HG02884 (cell line): ENCODE results near the gene SLC39A10.
"Not testable (repeated sequence)": the region's sequence is repeated elsewhere in the genome, so short reads cannot be mapped to it uniquely, and the experiment has no call there.

Experiments
- ATAC-seq: cut with Tn5 transposase; IDR thresholded peaks from one replicate; pipeline ENCODE4 v1.9.1; 2021; ENCODE audit warnings: mild to moderate bottlenecking, moderate library complexity; ENCODE audit not compliant: unreplicated experiment

The SLC39A10 gene

DNA sequence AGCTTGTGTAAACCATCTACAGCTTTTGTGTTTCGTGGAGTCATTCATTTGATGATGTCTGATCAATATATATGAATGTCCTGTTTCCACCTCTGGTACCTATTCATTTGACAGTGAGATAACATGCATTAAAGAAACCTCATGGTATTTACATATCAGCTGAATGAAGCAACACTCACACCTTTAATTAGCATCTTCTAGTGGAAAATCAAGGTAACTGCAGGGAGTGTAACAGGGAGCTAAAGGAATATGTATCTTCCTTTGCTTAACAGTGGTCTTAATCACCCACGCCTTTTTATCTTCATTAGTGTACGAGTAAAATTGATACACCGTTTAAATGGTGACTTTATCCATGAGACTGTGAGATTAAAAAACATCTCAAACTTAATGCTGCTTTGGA lies 15.6 kb downstream of the SLC39A10 start:
- ATAC-seq = no peak

GRCh38 chr2:195674491-195675221 lies 17.6 kb downstream of the SLC39A10 start:
- no peak for ATAC-seq

DNA sequence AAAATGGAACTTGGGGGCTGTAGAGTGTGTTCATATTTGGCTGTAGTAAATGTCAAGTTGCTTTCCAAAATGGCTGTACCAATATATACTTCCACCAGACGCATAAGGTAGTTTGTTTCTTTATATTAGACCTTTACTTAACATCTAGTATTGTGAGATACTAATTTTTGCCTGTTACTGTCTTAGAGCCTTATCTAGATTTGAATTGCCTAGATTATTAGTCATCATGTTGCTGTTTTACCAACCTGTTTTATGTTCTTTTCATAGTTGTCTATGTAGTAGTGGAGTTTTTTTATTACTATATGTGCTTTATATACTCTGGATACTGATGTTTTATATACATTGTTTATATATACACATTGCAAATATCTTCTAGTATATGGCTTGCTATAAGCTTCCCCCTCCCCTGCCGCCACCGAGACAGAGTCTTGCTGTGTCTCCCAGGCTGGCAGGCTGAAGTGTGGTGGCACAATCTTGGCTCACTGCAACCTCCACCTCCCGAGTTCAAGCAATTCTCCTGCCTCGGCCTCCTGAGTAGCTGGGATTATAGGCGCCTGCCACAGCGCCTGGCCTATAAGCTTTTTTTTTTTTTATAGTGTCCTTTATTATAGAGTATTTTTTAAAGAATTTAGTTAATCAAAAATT lies 18.9 kb downstream of the SLC39A10 start:
- no peak for ATAC-seq

GRCh38 chr2:195677290-195677689 lies 20.3 kb downstream of the SLC39A10 start:
- no peak for ATAC-seq

GRCh38 chr2:195677884-195678283 lies 20.9 kb downstream of the SLC39A10 start:
- no peak for ATAC-seq

DNA sequence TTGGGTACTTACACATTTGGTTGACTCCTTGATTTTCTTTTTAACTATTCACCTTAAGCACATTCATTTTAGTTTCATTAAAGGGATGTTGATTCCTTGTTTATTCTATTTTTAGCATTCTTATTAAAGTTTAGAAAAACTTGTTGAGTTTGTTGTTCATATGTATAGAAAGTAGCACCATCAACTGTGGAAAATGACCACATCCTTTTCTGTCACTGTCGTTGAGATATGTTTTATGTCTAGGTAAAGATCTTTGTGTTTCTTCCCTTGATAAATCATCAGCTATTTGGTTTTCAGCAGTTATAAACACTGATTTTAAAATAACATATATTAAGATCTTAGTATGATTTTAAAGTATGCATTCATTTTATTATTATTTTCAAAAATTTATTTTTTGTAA lies 25.1 kb downstream of the SLC39A10 start:
- ATAC-seq = no peak

GRCh38 chr2:195683174-195683573 lies 26.1 kb downstream of the SLC39A10 start:
- no peak for ATAC-seq

- no peak for ATAC-seq
Measured at GRCh38 chr2:195686564-195686963, 29.5 kb downstream of the SLC39A10 start.

DNA sequence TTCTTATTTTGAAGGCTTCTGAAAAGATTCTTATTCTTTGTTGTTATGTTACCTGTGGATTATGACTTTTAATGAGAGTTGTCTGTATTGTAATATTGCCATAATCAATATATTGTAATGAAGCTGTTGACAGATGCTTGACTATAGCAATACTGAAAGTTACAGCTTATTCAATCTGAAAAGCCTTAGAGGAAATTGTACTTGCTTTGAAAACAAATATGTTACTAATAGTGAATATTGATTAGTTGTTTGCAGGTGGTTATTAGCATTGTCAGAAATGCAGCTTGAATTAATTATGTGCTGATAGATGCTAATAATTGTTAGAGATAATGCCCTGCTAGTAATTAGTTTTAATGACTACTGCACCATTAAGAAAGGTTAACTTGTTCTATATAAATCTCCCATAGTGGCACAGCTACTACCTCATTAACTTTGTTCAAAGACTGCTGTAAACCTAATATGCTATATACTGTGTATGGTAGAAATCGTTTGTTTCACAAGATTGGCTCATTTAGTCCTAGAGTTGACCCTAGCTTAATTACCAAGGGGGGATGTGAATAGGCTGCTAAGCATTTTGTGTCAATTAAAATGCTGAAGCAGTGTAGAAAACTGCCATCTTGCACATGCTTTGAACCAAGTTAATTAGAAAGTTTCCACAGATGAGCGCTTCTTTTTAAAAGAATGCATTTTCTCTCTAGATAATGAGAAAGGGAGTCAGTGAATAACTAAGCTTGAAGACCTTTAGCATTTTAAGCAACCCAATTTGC lies 30.5 kb downstream of the SLC39A10 start:
- ATAC-seq = no peak

GRCh38 chr2:195692531-195692930 lies 35.5 kb downstream of the SLC39A10 start:
- ATAC-seq = not testable (repeated sequence)

DNA sequence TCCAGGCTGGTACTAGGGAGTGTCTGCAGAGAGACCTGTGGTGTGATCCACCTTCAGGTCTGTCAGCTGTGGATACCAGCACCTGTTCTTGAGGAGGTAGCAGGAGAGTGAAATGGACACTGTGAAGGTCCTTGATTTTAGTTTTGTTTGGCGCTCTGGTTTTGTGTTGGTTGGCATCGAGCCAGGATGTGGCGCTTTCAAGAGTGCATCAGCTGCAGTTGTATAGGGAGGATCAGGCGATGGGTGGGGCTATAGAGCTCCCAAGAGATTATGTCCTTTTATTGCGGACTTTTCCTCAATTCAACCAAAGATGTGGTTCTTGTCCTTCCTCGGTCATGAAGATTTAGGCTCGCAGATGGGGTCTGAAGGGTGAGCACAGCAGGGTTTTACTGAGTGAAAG lies 37.5 kb downstream of the SLC39A10 start:
- ATAC-seq = no peak

DNA sequence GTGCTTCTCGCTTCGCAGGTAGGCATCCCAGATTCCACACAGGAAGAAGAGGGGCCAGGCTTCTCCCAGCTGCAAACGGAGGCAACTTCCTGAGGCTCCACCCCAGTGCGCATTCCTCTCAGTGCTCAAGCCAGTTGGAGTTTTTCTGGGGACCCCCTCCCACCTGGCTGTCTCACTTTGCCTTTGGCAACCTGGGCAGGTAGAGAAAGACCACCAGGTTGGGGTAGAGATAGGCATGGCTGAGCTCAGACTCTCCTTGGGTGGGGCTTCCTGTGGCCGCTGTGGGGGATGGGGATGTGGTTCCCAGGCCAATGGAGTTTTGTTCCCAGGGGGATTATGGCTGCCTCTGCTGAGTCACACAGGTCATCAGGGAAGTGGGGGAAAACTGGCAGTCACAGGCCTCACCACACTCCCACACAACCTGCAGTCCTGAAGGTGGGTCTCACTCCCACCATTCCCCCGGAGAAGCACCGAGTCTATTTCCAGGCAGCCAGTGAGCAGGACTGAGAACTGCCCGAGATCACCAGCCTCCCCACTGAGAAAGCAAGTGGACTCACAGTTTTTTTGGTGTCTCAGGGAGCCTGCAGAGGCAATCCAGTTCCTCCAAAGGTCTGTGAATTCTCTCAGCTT lies 38.1 kb downstream of the SLC39A10 start:
- ATAC-seq = no peak

DNA sequence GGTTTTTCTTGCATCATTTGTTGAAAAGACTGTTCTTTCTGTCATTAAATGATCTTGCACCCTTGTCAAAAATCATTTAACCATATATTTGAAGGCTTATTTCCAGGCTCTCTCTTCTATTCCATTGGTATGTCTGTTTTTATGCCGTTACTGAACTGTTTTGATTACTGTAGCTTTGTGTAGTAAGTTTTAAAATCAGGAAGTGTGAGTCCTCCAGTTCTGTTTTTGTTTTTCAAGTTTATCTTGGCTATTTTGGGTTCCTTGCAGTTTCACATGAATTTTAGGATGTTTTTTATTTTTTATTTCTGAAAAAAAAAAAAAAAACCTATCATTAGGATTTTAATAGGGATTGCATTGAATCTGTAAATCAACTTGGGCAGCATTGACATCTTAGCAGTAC lies 39.0 kb downstream of the SLC39A10 start:
- no peak for ATAC-seq

DNA sequence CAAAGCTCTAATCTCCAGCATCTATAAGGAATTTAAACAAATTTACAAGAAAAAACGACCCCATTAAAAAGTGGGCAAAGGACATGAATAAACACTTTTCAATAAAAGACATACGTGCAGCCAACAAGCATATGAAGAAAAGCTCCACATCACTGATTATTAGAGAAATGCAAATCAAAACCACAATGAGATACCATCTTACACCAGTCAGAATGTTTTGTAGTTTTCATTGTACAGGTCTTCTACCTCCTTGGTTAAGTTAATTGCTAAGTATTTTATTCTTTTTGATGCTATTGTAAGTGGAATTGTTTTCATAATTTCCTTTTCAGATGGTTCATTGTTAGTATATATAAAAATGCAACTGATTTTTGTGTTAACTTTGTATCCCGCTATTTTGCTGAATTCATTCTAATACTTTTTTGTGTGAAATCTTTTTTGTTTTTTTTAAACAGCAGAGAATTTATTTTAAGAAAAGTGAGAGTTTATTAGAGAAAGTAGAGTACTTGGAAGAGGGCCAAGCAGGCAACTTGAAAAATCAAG lies 40.7 kb downstream of the SLC39A10 start:
- no peak for ATAC-seq

GRCh38 chr2:195700480-195700879 lies 43.5 kb downstream of the SLC39A10 start:
- no peak for ATAC-seq

GRCh38 chr2:195706161-195706900 lies 49.3 kb downstream of the SLC39A10 start:
- ATAC-seq = no peak

GRCh38 chr2:195709901-195710806 lies 53.1 kb downstream of the SLC39A10 start:
- no peak for ATAC-seq

DNA sequence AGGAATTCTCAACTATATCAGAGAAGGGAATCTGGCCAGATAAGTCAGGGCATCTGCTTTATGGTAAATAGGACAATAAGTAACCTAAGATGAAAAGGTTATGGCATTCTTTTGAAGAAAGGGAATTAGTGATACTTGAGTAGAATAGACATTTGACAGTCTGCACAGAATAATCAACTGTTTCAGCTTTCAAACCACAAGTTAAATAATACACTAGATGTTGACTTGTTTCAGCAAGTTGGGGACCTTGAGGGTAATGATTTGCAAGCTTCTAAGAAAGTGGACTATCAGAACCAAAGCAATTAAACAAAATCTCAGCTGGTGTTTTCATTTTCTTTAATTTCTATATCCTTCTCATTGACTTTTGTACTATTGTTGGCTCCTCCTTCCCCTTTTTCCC lies 54.5 kb downstream of the SLC39A10 start:
- ATAC-seq = no peak

GRCh38 chr2:195716466-195716865 lies 59.4 kb downstream of the SLC39A10 start:
- no peak for ATAC-seq
